Liver (tissue), 3 donors: Measurements from ENCODE around the gene BACH2.

ENCODE experiments used
- EGR1 ChIP-seq, 2 donors: IDR thresholded peaks; 2 replicates each; pipeline ENCODE4 v1.6.1; 2016 to 2018; ENCODE audit warnings: antibody characterized with exemption in 2 of 2, low read depth in 2 of 2
- FOXA1 ChIP-seq: IDR thresholded peaks from 2 replicates; pipeline ENCODE4 v1.6.1; 2016; ENCODE audit warnings: antibody characterized with exemption
- GABPA ChIP-seq, 2 donors: IDR thresholded peaks in 1 of 2; conservative IDR thresholded peaks in 1 of 2; 2 replicates each; pipeline ENCODE4 v1.6.1; 2016; ENCODE audit warnings: antibody characterized with exemption in 2 of 2, mild to moderate bottlenecking in 1 of 2, moderate library complexity in 1 of 2
- HNF4A ChIP-seq, 2 donors: conservative IDR thresholded peaks; 2 replicates each; pipeline ENCODE4 v1.6.1; 2016; ENCODE audit warnings: antibody characterized with exemption in 2 of 2, mild to moderate bottlenecking in 2 of 2
- JUND ChIP-seq, 2 donors: IDR thresholded peaks; 2 replicates each; pipeline ENCODE4 v1.6.1; 2016; ENCODE audit warnings: antibody characterized with exemption in 2 of 2
- SP1 ChIP-seq: IDR thresholded peaks from 2 replicates; pipeline ENCODE4 v1.6.1; 2018; ENCODE audit warnings: antibody characterized with exemption, mild to moderate bottlenecking
- TAF1 ChIP-seq: conservative IDR thresholded peaks from 2 replicates; pipeline ENCODE4 v1.6.1; 2016; ENCODE audit warnings: antibody characterized with exemption, mild to moderate bottlenecking
- YY1 ChIP-seq: IDR thresholded peaks from 2 replicates; pipeline ENCODE4 v1.6.1; 2016; ENCODE audit warnings: antibody characterized with exemption, mild to moderate bottlenecking
- TF ChIP-seq, protein P1 (sequence below): fragments of 150-350 bp; IDR thresholded peaks from 2 replicates; pipeline ENCODE4 v1.5.1; 2017; ENCODE audit warnings: improper control_type of control experiment, low read depth, low read length; ENCODE audit not compliant: missing input control
- TF ChIP-seq, protein P2 (sequence below): IDR thresholded peaks from 2 replicates; pipeline ENCODE4 v1.6.1; 2016; ENCODE audit warnings: antibody characterized with exemption, mild to moderate bottlenecking
- TF ChIP-seq, protein P3 (sequence below): IDR thresholded peaks from 2 replicates; pipeline ENCODE4 v1.6.1; 2016; ENCODE audit warnings: antibody characterized with exemption
- donor health status: healthy.
- donor health status: healthy.

DNA sequence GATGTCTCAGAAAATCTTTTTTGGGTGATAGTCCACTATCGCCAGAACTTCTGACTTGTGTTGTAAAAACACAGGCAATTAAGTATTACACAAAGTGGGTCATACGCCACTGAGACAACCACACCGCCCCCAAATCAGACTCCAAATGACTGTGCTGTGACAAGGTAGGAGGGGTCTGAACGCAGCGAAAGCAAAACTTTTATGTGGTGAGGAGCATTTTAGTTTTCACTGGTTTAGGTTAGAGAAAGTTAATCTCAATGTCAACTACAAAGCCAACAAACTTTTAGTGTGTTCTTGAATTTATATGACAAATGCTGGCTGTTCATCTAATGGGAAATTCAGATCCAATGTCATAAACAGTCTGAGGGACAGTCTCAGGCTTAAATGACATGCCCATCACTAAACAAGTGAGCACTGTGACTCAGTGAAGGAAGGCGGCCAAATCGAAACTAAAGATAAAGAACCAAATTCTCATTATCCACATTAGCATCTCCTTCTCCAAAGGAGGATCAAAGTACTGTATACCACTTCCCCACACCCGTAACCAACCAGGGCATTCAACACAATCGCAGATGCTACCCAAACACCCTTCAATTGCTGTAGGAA, 215.7 kb downstream of the BACH2 start:
- TF ChIP-seq, protein P1, sequence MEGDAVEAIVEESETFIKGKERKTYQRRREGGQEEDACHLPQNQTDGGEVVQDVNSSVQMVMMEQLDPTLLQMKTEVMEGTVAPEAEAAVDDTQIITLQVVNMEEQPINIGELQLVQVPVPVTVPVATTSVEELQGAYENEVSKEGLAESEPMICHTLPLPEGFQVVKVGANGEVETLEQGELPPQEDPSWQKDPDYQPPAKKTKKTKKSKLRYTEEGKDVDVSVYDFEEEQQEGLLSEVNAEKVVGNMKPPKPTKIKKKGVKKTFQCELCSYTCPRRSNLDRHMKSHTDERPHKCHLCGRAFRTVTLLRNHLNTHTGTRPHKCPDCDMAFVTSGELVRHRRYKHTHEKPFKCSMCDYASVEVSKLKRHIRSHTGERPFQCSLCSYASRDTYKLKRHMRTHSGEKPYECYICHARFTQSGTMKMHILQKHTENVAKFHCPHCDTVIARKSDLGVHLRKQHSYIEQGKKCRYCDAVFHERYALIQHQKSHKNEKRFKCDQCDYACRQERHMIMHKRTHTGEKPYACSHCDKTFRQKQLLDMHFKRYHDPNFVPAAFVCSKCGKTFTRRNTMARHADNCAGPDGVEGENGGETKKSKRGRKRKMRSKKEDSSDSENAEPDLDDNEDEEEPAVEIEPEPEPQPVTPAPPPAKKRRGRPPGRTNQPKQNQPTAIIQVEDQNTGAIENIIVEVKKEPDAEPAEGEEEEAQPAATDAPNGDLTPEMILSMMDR: no peak
- TF ChIP-seq SP1 (no peak), EGR1 (IDR thresholded peaks at IDR 0.05; ENCODE audit: low read depth in 2 of 2) (no peak), JUND (IDR thresholded peaks at IDR 0.05) (no peak), HNF4A (conservative IDR thresholded peaks at IDR 0.05) (no peak), GABPA (IDR thresholded peaks at IDR 0.05 in 1 of 2, conservative IDR thresholded peaks at IDR 0.05 in 1 of 2) (no peak), TAF1 (no peak), FOXA1 (no peak), YY1 (no peak)
- TF ChIP-seq, protein P2, sequence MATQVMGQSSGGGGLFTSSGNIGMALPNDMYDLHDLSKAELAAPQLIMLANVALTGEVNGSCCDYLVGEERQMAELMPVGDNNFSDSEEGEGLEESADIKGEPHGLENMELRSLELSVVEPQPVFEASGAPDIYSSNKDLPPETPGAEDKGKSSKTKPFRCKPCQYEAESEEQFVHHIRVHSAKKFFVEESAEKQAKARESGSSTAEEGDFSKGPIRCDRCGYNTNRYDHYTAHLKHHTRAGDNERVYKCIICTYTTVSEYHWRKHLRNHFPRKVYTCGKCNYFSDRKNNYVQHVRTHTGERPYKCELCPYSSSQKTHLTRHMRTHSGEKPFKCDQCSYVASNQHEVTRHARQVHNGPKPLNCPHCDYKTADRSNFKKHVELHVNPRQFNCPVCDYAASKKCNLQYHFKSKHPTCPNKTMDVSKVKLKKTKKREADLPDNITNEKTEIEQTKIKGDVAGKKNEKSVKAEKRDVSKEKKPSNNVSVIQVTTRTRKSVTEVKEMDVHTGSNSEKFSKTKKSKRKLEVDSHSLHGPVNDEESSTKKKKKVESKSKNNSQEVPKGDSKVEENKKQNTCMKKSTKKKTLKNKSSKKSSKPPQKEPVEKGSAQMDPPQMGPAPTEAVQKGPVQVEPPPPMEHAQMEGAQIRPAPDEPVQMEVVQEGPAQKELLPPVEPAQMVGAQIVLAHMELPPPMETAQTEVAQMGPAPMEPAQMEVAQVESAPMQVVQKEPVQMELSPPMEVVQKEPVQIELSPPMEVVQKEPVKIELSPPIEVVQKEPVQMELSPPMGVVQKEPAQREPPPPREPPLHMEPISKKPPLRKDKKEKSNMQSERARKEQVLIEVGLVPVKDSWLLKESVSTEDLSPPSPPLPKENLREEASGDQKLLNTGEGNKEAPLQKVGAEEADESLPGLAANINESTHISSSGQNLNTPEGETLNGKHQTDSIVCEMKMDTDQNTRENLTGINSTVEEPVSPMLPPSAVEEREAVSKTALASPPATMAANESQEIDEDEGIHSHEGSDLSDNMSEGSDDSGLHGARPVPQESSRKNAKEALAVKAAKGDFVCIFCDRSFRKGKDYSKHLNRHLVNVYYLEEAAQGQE: no peak
- TF ChIP-seq, protein P3, sequence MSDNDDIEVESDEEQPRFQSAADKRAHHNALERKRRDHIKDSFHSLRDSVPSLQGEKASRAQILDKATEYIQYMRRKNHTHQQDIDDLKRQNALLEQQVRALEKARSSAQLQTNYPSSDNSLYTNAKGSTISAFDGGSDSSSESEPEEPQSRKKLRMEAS: no peak
